GM23338 (cell line): Measurements from ENCODE around the gene FAM167B. TPM values are rescaled to one million over a fixed set of nuclear protein-coding genes. Genes with fewer than 3 reads are reported as not detected.
A peak's percentile ranks its signal among the peaks of the same experiment; 100 is the strongest.

ENCODE experiments used
- ATAC-seq: fragments of 200-7000 bp; cut with Tn5 transposase; 3 replicates; pipeline ENCODE4 v1.9.1; 2020
- DNase-seq: peaks from one replicate; pipeline ENCODE4 v3.0.0-alpha.2; 2015; ENCODE audit warnings: low spot score
- H2AFZ ChIP-seq: fragments of 200-600 bp; sonication (generic); 2 replicates; pipeline ENCODE4 v1.8.0; 2016; ENCODE audit warnings: antibody characterized with exemption, mild to moderate bottlenecking, moderate library complexity
- H3F3A ChIP-seq: fragments of 200-600 bp; sonication (generic); replicated peaks from 2 replicates; pipeline ENCODE4 v1.8.0; 2017; ENCODE audit warnings: antibody characterized with exemption, mixed run types, low read depth
- H3K27ac ChIP-seq: fragments of 200-600 bp; sonication (generic); 2 replicates; pipeline ENCODE4 v1.6.1; 2016; ENCODE audit warnings: low read depth
- H3K27me3 ChIP-seq: fragments of 200-600 bp; sonication (generic); 2 replicates; pipeline ENCODE4 v1.8.0; 2016; ENCODE audit warnings: mild to moderate bottlenecking, mixed run types, moderate library complexity; ENCODE audit not compliant: insufficient read depth
- H3K36me3 ChIP-seq: fragments of 200-600 bp; sonication (generic); 2 replicates; pipeline ENCODE4 v1.8.0; 2016; ENCODE audit warnings: mild to moderate bottlenecking; ENCODE audit not compliant: insufficient read depth
- H3K4me1 ChIP-seq: fragments of 200-600 bp; sonication (generic); 2 replicates; pipeline ENCODE4 v1.8.0; 2016; ENCODE audit warnings: mild to moderate bottlenecking, moderate library complexity; ENCODE audit not compliant: insufficient read depth
- H3K4me2 ChIP-seq: fragments of 200-600 bp; sonication (generic); 2 replicates; pipeline ENCODE4 v1.7.1; 2017; ENCODE audit warnings: mixed run types
- H3K4me3 ChIP-seq: fragments of 200-600 bp; sonication (generic); 2 replicates; pipeline ENCODE4 v1.6.1; 2016; ENCODE audit warnings: mixed run types
- H3K79me2 ChIP-seq: fragments of 200-600 bp; sonication (generic); replicated peaks from 2 replicates; pipeline ENCODE4 v1.8.0; 2017; ENCODE audit warnings: mild to moderate bottlenecking; ENCODE audit not compliant: insufficient read depth
- H3K9me2 ChIP-seq: fragments of 200-600 bp; sonication (generic); 2 replicates; pipeline ENCODE4 v1.8.0; 2017; ENCODE audit not compliant: insufficient read depth
- H4K20me1 ChIP-seq: fragments of 200-600 bp; sonication (generic); replicated peaks from 2 replicates; pipeline ENCODE4 v1.8.0; 2017; ENCODE audit warnings: mild to moderate bottlenecking; ENCODE audit not compliant: insufficient read depth
- H3K27ac Mint-ChIP-seq: 2 replicates; pipeline ENCODE4 v1.8.0; 2020; ENCODE audit warnings: inconsistent platforms, mild to moderate bottlenecking, moderate library complexity, mixed read lengths
- H3K27me3 Mint-ChIP-seq: 3 replicates; pipeline ENCODE4 v1.8.0; 2022; ENCODE audit warnings: low read depth, mild to moderate bottlenecking, moderate library complexity, mixed read lengths, inconsistent platforms; ENCODE audit not compliant: insufficient read depth, poor library complexity
- H3K36me3 Mint-ChIP-seq: 3 replicates; pipeline ENCODE4 v1.8.0; 2021; ENCODE audit warnings: low read depth, mild to moderate bottlenecking, inconsistent platforms, moderate library complexity, mixed read lengths
- H3K4me1 Mint-ChIP-seq: 3 replicates; pipeline ENCODE4 v1.8.0; 2020; ENCODE audit warnings: mild to moderate bottlenecking, inconsistent platforms, mixed read lengths
- H3K4me3 Mint-ChIP-seq: 3 replicates; pipeline ENCODE4 v1.8.0; 2021; ENCODE audit warnings: moderate library complexity, mild to moderate bottlenecking, inconsistent platforms, mixed read lengths
- H3K9me3 Mint-ChIP-seq: 3 replicates; pipeline ENCODE4 v1.8.0; 2020; ENCODE audit warnings: moderate library complexity, mild to moderate bottlenecking, inconsistent platforms, mixed read lengths
- JUNB ChIP-seq: IDR thresholded peaks from one replicate; pipeline ENCODE4 v1.6.1; 2016; ENCODE audit warnings: antibody characterized with exemption; ENCODE audit not compliant: unreplicated experiment
- STAT1 ChIP-seq: IDR thresholded peaks from one replicate; pipeline ENCODE4 v1.6.1; 2016; ENCODE audit warnings: antibody characterized with exemption; ENCODE audit not compliant: unreplicated experiment
- ZNF114 ChIP-seq: fragments of 250-450 bp; sonication (Bioruptor Pico); IDR thresholded peaks from 2 replicates; pipeline ENCODE4 v1.5.0; 2020; ENCODE audit warnings: mild to moderate bottlenecking, moderate library complexity
- polyA plus RNA-seq: library from polyadenylated mRNA; unstranded; fragments of >200 nt; fragmentation: Nextera tagmentation; extraction: Ambion mirVana; gene quantifications from 2 replicates; pipeline ENCODE4 v1.2.1, GENCODE V29; 2016
- total RNA-seq: library from RNA; depleted of rRNA; stranded (reverse); fragments of >200 nt; shearing (Covaris generic); gene quantifications from 2 replicates; pipeline ENCODE4 v1.2.3, GENCODE V29; 2014
- TF ChIP-seq, protein P1 (sequence below): IDR thresholded peaks from one replicate; pipeline ENCODE4 v1.6.1; 2018; ENCODE audit warnings: antibody characterized with exemption; ENCODE audit not compliant: unreplicated experiment
- TF ChIP-seq, protein P2 (sequence below), 2 experiments: fragments of 200-600 bp in 1 of 2; sonication (generic) in 1 of 2; conservative IDR thresholded peaks; 2 replicates each; pipeline versions ENCODE4 v1.5.1 to v1.6.1; 2016 to 2017; ENCODE audit warnings: antibody characterized with exemption in 2 of 2, low read depth in 2 of 2, mild to moderate bottlenecking in 2 of 2, moderate library complexity in 1 of 2
- TF ChIP-seq, protein P3 (sequence below): fragments of 250-450 bp; sonication (Bioruptor Pico); IDR thresholded peaks from 2 replicates; pipeline ENCODE4 v1.5.0; 2020; ENCODE audit warnings: mild to moderate bottlenecking, moderate library complexity

The FAM167B gene
- total and polyA plus RNA-seq, 2 experiments from 2014 or later: 0.31 to 2.2 TPM

DNA sequence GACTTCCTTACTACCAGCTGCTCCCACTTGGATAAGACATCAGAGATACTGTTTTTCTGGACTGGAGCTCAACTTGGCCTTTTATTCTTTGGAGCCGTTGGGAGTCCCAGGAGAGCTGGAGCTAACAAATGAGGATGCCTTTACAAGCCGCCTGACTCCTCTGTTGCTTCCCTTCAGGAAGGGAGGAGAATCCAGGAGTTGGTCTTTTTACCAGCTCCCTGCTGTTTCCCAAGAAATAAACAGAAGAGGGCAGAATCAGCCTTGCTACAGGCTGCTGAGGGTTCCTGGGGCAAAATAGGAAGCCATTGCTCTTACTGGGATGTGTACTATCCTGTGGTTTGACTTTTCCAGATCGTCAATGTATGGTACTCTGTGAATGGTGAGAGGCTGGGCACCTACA, 23.3 kb upstream of the FAM167B start:
- Mint-ChIP-seq H3K27me3 (peaks cover 5% of the 10 kb centered on the region), H3K27ac (no peak overlapping the region), H3K4me3 (peak overlapping the region; percentile 99), H3K9me3 (no peaks in the 10 kb centered on the region), H3K36me3 (peaks cover 53% of the 10 kb centered on the region), H3K4me1 (peaks cover 17% of the 10 kb centered on the region)
- Histone ChIP-seq H3K27ac (peak overlapping the region; percentile 50; the same call in 1 of the 2 replicates), H3K4me1 (peaks cover 10% of the 10 kb centered on the region), H3K4me3 (peak overlapping the region; percentile 93), H4K20me1 (peaks cover 10% of the 10 kb centered on the region), H3K79me2 (peaks cover 30% of the 10 kb centered on the region), H2AFZ (no peak overlapping the region), H3K4me2 (no peak overlapping the region; the same call in 1 of the 2 replicates), H3K9me2 (no peaks in the 10 kb centered on the region), H3K36me3 (peaks cover 45% of the 10 kb centered on the region), H3F3A (peaks cover 15% of the 10 kb centered on the region), H3K27me3 (no peaks in the 10 kb centered on the region)
- TF ChIP-seq, protein P1, sequence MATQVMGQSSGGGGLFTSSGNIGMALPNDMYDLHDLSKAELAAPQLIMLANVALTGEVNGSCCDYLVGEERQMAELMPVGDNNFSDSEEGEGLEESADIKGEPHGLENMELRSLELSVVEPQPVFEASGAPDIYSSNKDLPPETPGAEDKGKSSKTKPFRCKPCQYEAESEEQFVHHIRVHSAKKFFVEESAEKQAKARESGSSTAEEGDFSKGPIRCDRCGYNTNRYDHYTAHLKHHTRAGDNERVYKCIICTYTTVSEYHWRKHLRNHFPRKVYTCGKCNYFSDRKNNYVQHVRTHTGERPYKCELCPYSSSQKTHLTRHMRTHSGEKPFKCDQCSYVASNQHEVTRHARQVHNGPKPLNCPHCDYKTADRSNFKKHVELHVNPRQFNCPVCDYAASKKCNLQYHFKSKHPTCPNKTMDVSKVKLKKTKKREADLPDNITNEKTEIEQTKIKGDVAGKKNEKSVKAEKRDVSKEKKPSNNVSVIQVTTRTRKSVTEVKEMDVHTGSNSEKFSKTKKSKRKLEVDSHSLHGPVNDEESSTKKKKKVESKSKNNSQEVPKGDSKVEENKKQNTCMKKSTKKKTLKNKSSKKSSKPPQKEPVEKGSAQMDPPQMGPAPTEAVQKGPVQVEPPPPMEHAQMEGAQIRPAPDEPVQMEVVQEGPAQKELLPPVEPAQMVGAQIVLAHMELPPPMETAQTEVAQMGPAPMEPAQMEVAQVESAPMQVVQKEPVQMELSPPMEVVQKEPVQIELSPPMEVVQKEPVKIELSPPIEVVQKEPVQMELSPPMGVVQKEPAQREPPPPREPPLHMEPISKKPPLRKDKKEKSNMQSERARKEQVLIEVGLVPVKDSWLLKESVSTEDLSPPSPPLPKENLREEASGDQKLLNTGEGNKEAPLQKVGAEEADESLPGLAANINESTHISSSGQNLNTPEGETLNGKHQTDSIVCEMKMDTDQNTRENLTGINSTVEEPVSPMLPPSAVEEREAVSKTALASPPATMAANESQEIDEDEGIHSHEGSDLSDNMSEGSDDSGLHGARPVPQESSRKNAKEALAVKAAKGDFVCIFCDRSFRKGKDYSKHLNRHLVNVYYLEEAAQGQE: no peak
- TF ChIP-seq JUNB (no peak), STAT1 (no peak), ZNF114 (no peak)
- TF ChIP-seq, protein P2, sequence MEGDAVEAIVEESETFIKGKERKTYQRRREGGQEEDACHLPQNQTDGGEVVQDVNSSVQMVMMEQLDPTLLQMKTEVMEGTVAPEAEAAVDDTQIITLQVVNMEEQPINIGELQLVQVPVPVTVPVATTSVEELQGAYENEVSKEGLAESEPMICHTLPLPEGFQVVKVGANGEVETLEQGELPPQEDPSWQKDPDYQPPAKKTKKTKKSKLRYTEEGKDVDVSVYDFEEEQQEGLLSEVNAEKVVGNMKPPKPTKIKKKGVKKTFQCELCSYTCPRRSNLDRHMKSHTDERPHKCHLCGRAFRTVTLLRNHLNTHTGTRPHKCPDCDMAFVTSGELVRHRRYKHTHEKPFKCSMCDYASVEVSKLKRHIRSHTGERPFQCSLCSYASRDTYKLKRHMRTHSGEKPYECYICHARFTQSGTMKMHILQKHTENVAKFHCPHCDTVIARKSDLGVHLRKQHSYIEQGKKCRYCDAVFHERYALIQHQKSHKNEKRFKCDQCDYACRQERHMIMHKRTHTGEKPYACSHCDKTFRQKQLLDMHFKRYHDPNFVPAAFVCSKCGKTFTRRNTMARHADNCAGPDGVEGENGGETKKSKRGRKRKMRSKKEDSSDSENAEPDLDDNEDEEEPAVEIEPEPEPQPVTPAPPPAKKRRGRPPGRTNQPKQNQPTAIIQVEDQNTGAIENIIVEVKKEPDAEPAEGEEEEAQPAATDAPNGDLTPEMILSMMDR (conservative IDR thresholded peaks at IDR 0.05; ENCODE audit: low read depth in 2 of 2): no peak
- no peak for DNase-seq
- ATAC-seq: no peak

DNA sequence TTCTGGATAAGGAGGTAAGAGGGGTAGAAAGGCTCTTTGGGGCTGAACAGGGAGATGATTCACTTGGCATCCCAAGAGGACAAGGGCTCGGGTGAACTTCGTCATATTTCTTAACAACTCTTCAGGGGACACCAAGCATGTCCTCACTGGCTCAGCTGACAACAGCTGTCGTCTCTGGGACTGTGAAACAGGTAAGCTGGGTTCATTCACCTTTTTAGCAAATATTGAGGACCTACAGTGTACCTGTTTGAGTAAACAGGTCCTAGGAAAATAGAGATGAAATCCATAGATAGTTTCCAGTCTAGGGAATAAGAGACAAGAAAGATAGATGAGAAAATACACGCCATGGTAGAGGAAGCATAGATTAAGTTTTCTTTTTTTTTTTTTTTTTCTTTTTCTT, 22.7 kb upstream of the FAM167B start:
- H3K4me1 Mint-ChIP-seq: peaks cover 17% of the 10 kb centered on the region
- peaks cover 51% of the 10 kb centered on the region for H3K36me3 ChIP-seq
- peaks cover 30% of the 10 kb centered on the region for H3K79me2 ChIP-seq
- H3K9me3 Mint-ChIP-seq: no peaks in the 10 kb centered on the region
- ATAC-seq (no peak), DNase-seq (no peak)
- H3K27me3 Mint-ChIP-seq: peaks cover 5% of the 10 kb centered on the region
- peaks cover 15% of the 10 kb centered on the region for H3F3A ChIP-seq
- peaks cover 59% of the 10 kb centered on the region for H3K36me3 Mint-ChIP-seq
- H3K4me2 ChIP-seq: no peak overlapping the region
- H3K4me3 Mint-ChIP-seq: peak overlapping the region; percentile 99
- no peaks in the 10 kb centered on the region for H3K9me2 ChIP-seq
- no peak overlapping the region for H3K27ac ChIP-seq
- H4K20me1 ChIP-seq: peaks cover 10% of the 10 kb centered on the region
- no peak overlapping the region for H2AFZ ChIP-seq
- no peaks in the 10 kb centered on the region for H3K27me3 ChIP-seq
- H3K27ac Mint-ChIP-seq: no peak overlapping the region
- no peak overlapping the region for H3K4me3 ChIP-seq
- H3K4me1 ChIP-seq: peaks cover 10% of the 10 kb centered on the region
- TF ChIP-seq, protein P3, sequence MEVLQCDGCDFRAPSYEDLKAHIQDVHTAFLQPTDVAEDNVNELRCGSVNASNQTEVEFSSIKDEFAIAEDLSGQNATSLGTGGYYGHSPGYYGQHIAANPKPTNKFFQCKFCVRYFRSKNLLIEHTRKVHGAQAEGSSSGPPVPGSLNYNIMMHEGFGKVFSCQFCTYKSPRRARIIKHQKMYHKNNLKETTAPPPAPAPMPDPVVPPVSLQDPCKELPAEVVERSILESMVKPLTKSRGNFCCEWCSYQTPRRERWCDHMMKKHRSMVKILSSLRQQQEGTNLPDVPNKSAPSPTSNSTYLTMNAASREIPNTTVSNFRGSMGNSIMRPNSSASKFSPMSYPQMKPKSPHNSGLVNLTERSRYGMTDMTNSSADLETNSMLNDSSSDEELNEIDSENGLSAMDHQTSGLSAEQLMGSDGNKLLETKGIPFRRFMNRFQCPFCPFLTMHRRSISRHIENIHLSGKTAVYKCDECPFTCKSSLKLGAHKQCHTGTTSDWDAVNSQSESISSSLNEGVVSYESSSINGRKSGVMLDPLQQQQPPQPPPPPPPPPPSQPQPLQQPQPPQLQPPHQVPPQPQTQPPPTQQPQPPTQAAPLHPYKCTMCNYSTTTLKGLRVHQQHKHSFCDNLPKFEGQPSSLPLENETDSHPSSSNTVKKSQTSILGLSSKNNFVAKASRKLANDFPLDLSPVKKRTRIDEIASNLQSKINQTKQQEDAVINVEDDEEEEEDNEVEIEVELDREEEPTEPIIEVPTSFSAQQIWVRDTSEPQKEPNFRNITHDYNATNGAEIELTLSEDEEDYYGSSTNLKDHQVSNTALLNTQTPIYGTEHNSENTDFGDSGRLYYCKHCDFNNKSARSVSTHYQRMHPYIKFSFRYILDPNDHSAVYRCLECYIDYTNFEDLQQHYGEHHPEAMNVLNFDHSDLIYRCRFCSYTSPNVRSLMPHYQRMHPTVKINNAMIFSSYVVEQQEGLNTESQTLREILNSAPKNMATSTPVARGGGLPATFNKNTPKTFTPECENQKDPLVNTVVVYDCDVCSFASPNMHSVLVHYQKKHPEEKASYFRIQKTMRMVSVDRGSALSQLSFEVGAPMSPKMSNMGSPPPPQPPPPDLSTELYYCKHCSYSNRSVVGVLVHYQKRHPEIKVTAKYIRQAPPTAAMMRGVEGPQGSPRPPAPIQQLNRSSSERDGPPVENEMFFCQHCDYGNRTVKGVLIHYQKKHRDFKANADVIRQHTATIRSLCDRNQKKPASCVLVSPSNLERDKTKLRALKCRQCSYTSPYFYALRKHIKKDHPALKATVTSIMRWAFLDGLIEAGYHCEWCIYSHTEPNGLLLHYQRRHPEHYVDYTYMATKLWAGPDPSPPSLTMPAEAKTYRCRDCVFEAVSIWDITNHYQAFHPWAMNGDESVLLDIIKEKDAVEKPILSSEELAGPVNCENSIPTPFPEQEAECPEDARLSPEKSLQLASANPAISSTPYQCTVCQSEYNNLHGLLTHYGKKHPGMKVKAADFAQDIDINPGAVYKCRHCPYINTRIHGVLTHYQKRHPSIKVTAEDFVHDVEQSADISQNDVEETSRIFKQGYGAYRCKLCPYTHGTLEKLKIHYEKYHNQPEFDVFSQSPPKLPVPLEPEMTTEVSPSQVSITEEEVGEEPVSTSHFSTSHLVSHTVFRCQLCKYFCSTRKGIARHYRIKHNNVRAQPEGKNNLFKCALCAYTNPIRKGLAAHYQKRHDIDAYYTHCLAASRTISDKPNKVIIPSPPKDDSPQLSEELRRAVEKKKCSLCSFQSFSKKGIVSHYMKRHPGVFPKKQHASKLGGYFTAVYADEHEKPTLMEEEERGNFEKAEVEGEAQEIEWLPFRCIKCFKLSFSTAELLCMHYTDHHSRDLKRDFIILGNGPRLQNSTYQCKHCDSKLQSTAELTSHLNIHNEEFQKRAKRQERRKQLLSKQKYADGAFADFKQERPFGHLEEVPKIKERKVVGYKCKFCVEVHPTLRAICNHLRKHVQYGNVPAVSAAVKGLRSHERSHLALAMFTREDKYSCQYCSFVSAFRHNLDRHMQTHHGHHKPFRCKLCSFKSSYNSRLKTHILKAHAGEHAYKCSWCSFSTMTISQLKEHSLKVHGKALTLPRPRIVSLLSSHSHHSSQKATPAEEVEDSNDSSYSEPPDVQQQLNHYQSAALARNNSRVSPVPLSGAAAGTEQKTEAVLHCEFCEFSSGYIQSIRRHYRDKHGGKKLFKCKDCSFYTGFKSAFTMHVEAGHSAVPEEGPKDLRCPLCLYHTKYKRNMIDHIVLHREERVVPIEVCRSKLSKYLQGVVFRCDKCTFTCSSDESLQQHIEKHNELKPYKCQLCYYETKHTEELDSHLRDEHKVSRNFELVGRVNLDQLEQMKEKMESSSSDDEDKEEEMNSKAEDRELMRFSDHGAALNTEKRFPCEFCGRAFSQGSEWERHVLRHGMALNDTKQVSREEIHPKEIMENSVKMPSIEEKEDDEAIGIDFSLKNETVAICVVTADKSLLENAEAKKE: no peak
- TF ChIP-seq ZNF114 (no peak), JUNB (no peak)
- TF ChIP-seq, protein P1: no peak
